Kasumi-1 (cell line): ENCODE data around the gene ZCWPW1.
"Not testable (repeated sequence)": the region's sequence is repeated elsewhere in the genome, so short reads cannot be mapped to it uniquely, and the experiment has no call there.

ENCODE experiments used
- DNase-seq, 2 experiments: peaks; one replicate each; lab custom pipeline; 2025; lab: John Stamatoyannopoulos, UW

Gene ZCWPW1

DNA sequence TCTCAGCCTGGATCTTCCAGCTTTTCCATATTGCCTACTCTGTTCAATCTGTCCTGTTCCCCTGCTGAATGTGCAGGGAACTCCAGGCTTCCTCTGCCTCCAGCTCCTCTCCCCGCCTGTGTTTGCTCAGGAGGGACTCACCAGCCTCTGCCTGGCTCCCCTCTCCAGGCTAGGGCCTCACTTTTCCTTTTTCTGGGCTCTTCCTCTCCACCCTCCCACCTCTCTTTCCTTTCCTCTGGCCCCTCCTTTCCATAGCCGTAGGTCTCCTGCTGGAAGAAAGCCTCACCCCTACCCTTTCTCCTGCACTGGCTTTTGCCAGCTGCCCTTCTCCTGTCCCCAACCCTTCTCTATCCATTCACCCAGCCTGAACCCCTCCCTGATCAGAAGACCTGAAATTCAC is 30.3 kb downstream of the ZCWPW1 start:
- DNase-seq: no peak

DNA sequence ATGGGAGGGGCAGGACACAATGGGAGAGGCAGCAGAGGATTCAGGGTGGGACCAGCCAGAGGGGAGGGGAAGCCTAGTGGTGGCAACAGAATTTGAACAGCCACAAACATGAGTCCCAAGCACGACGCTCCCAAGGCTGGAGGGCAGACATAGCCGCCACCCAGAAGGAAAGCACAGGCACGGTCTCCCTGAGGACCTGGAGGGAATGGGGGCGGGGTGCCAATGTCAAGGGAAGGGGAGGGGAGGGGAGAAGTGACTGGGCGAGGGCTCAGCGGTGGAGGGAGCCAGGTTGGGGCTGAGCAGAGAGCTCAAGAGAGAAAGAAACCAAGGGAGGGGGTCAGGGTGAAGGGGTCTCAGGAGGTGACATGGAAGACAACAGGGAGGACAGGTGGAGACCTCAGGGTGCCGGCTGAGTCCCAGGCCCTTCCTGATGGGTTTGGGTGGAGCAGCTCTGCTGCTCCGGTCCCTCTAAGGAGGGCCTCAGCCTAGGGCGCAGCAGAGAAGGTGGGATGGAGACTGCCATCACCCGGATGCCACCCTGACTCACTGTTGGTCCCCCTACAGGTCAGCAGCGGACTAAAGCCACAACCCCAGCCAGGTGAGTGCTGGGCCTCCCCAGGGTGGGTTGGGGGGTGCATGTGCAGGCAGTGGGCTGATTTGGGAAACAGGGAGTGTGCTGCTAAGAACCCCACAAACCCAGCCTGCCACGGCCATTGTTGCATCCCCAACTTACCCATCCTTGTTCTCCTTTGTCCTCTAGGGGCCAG is 31.0 kb downstream of the ZCWPW1 start:
- no peak for DNase-seq

DNA sequence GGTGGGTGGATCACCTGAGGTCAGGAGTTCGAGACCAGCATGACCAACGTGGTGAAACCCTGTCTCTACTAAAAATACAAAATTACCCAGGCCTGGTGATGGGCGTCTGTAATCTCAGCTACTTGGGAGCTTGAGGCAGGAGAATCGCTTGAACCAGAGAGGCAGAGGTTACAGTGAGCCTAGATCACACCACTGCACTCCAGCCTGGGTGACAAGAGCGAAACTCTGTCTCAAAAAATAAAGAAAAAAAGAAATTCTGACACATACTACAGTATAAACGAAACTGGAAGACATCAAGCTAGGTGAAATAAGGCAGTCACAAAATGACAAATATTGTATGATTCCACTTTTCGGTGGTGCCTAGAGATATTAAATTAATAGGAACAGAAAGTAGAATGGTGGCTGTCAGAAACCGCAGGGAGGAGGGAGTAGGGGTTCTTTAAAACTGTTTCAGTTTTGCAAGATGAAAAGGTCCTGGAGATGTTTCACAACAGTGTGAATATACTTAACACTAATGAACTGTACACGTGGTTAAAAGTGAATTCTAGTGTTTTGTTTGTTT is 32.0 kb downstream of the ZCWPW1 start:
- DNase-seq: no peak

DNA sequence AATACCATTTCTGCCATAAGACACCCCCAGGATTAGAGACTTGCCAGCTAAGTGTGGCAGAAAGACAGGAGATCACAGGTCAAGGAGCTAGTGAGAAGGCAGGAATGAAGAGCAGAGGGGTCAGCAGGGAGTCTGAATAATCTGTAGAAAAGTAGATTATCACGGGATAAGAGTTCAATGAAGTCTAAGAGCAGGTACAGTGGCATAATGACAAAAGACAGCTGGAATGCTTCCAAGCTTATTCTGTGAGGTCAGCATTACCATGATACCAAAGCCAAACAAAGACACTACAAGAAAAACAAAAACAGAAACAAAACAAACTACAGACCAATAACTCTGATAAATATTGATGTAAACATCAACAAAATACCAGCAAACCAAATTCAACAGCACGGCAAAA is 34.4 kb downstream of the ZCWPW1 start:
- no peak for DNase-seq

DNA sequence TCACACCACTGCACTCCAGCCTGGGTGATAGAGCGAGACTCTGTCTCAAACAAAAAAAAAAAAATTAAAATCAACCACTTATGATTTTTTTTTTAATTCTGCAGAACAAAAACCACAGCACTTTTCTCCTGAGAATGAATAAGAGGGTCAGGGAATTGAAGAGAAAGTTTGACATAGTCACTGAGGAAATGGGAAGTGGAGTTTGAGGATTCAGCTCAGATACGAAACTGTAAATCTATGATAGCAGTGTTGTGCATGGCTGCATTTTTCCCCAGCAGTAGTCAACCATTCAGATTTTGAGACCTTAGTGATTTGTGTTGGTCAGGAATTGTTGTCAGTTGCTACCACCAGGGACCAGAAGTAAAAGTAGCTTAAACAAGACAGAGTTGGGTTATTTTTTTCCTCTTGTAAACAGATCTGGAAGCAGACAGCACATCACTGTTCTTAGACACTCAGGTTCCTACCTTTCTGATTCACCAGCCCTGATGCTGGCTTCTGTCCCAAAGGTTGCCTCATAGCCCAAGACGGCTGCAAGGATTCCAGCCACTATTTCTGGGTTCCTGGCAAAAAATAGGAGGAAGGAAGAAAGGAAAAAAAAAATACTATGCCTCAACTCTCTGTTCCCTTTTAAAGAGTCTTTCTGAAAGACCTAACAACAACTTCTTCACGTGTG is 35.1 kb downstream of the ZCWPW1 start:
- no peak for DNase-seq

DNA sequence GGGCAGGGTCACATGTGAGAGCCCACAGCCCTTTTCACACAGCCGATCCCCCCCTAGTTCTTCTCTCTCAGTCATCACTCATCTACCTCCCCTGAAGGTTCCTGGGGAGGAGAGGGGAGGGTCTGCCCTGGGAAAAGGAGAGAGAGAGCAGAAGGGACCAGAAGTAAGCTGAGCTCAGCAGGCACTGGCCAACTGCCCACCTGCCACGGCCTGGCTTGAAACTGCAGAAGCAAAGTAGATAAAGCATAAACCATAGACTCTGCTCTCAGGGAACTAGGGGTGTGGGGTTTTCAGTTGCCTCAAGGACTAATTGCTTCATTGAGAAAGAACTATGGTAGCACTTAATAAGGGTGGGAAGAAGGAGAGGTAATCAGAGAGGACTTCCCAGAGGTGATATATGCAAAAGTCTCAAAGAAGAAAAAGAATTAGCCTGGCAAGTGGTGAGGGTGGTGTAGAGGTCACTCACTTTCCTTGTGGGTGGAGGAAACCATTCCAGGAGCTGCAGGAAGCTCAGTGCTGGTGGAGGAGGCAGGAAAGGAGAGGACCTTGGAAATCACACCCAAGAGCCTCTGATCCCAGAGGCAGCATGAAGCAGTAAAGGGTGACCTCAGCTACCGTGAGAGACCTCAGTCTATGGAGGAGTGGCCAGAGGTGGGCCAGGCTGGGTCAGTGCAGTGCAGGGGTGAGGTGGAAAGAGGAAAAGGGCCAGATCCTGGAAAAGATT is 38.1 kb downstream of the ZCWPW1 start:
- DNase-seq: no peak

DNA sequence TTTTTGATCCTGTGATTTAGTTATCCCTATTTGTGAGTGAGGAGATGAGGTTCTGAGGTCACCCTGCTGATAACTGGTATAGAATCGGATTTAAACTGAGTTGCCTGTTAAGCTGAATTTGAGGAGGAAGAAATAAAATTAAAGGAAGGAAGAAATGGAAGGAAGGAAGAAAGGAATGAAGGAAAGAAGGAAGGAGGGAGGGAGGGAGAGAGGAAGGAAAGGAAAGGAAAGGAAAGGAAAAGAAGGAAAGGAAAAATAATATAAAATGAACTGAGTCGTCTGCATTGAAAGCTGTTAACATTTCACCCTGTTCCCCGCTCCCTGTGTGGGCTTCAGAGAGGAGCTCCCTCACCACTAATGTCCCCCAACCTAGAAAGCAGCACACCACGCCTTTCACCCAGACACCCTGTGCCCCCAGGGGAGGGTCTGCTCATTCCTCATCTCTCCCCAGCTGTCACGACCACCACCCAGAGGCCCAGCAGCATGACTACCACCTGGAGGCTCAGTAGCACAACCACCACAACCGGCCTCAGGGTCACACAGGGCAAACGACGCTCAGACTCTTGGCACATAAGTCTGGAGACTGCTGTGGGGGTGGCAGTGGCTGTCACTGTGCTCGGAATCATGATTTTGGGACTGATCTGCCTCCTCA is 38.9 kb downstream of the ZCWPW1 start:
- DNase-seq: no peak

DNA sequence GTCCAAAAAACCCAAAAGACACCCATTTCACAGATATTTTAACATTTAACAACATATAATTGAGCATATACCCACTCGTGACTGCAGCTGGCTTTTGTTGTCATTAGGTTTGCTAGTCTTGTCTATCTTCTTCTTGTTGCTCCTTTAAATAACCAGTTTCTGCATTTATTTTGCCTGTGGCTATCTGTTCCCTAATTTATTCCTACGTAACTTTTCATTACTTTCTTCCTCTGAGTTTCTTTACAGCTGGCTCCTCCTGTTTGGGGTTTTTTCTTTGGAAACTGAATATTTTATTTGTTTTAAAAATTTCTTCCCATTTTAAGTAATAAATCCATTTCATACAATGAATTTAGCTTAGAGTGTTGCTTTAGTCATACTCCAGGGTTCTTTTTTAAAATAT is 40.8 kb downstream of the ZCWPW1 start:
- no peak for DNase-seq

DNA sequence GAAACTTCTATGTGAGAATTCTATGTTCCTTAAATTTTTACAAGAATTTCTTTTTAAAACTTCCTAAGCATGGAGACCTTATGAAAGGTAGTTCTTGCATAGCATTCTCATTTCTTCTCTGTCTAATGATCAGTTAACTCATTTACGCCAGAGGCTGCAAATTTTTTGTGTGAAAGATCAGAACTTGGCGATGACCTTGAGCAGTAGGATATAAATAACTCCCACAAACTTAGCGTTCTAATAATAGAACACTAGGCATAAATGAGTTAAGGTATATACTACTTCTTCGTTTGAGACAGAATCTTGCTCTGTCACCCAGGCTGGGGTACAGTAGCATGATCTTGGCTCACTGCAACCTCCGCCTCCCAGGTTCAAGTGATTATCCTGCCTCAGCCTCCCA is 41.6 kb downstream of the ZCWPW1 start:
- DNase-seq: no peak

DNA sequence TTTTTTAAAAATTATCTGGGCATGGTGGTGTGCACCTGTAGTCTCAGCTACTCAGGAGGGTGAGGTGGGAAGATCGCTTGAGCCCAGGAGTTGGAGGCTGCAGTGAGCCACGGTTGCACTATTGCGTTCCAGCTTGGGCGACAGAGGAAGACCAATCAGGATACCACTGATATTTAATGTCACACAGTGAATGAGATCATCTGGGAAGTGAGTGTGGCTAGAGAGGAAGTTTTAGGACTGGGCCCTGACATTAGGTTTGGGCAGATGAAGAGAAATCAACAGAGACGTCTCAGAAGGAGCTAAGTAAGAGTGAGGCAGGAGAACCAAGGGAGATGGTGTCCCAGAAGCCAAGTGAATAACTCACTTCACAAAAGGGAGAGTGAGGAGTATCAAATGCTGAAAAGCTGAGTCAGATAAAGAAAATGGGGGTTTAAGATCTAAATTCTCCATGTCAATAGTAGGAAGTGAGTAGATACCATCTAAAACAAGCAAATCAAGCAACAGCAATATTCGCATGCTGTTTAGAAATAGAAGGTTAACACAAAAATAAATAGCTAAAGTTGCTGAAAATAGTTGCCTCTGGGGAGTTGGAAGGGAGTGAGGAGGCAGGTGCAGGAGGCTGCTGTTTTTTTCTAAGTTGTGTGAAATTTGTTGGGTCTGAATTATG is 43.7 kb downstream of the ZCWPW1 start:
- DNase-seq: no peak

DNA sequence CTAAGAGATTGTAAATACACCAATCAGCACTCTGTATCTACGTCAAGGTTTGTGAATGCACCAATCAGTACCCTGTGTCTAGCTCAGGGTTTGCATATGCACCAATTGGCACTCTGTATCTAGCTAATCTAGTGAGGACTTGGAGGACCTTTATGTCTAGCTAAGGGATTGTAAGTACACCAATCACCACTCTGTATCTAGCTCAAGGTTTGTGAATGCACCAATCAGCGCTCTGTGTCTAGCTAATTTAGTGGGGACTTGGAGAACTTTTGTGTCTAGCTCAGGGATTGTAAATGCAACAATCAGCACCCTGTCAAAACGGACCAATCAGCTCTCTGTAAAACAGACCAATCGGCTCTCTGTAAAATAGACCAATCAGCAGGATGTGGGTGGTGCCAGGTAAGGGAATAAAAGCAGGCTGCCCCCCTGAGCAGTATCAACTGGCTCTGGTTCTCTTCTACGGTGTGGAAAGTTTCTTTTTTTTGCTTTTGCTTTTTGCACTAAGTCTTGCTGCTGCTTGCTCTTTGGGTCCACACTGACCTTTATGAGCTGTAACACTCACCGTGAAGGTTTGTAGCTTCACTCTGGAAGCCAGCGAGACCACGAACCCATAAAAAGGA is 46.2 kb downstream of the ZCWPW1 start:
- DNase-seq: not testable (repeated sequence)

DNA sequence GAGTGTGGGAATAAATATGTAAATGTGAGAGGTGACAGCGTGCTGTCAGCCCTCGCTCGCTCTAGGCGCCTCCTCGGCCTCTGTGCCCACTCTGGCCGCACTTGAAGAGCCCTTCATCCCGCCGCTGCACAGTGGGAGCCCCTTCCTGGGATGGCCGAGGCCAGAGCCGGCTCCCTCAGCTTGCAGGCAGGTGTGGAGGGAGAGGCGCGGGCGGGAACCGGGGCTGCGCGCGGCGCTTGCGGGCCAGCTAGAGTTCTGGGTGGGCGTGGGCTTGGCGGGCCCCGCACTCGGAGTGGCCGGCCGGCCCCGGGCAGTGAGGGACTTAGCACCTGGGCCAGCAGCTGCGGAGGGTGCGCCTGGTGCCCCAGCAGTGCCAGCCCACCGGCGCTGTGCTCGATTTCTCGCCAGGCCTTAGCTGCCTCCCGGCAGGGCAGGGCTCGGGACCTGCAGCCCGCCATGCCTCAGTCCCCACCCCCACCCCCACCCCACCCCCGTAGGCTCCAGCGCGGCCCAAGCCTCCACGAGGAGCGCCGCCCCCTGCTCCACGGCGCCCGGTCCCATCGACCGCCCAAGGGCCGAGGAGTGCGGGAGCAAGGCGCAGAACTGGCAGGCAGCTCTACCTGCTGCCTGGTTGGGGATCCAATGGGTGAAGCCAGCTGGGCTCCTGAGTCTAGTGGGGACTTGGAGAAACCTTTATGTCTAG is 46.8 kb downstream of the ZCWPW1 start:
- DNase-seq: not testable (repeated sequence)

DNA sequence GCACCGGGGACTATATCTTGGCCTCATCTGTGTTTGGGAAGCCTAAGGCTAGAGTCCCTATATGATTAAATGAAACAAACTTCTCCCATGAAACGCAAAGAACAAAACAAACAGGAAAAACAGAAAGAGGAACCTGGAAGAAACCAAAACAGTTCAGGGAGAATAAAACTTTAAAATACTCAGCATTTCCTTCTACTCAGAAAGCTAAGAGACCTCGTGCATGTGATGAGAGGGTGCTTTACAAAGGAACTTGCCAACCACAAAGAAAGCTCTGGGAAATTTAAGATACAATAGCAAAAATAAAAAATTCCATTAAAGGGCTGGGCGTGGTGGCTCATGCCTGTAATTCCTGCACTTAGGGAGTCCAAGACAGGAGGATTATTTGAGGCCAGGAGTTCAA is 48.3 kb downstream of the ZCWPW1 start:
- DNase-seq: no peak

DNA sequence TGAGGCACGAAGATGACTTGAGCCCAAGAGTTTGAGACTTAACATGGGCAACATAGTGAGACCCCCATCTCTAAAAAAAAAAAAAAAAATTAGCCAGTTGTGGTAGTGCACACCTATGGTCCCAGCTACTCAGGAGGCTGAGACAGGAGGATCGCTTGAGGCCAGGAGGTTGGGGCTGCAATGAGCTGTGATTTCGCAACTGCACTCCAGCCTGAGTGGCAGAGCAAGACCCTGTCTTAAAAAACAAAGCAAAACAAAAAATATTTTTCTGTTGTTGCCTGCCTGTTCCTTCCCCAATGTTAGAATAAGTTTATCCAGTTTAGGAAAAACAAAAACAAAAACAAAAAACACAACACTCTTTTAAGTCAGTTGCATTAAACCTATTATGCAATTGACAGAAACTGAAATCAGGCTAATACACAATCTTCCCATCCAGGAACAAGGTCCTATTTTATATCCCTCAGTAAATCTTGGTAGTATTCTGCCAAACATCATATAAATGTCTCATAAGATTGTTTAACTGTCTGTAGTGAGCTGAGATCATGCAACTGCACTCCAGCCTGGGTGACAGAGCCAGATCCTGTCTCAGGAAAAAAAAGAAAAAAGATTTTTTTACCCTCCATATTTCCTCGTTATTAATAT is 50.3 kb downstream of the ZCWPW1 start:
- no peak for DNase-seq

DNA sequence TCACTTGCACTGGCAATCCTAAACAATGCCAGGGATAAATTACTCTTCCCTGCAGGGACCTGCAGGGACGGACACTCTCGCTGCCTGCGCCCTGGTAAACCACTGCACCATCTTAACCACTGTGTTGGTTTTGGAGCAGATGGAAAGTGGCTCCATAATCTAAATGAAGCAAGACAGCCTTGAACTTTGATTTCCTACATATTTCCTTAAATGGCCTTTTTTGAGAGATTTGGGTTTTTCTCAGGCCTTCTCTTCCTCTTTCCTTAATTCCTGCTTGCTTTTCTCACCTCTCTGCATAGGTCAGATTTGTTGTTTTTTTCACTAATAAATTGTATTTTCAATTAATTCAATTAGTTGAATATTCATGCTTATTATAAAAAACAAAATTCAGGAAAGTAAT is 52.4 kb downstream of the ZCWPW1 start:
- DNase-seq: no peak

DNA sequence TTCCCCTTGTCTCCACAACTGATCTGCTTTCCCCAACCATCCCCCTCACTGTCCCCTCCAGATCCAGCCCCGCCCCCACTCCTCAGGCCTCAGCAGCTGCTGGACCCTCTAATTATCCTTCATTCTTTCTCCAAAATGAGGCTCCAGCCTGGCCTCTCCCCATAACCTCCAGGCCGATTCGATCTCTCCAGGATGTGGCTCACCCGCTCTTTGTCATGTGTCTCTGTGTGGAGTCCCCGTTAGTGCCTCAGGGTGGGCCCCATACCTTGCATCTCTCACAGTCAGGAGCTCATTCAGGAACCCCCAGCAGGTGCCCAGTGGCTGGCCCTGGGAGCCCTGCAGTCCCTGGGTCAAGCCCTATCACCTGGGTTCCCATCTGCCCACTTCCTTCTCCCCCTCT is 53.9 kb downstream of the ZCWPW1 start:
- no peak for DNase-seq

DNA sequence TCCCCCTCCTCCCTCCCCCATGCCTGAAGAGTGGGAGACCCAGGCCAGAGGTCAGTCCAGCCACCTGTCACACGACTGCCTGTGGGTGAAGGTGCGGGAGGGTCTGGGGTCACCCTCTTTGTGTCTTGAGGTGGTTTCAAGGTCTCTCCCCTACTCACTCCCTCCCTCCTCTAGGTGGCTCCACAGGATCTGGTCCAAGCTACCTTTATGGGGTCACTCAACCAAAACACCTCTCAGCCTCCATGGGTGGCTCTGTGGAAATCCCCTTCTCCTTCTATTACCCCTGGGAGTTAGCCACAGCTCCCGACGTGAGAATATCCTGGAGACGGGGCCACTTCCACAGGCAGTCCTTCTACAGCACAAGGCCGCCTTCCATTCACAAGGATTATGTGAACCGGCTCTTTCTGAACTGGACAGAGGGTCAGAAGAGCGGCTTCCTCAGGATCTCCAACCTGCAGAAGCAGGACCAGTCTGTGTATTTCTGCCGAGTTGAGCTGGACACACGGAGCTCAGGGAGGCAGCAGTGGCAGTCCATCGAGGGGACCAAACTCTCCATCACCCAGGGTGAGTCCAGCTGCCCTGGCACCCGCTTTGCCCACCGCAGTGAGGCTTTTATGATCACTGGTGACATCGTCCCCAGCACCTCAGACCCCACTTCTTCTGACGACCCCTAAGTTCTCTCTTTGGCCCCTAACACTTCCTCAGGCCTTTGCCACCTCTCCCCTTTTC is 54.5 kb downstream of the ZCWPW1 start:
- not testable (repeated sequence) for DNase-seq

DNA sequence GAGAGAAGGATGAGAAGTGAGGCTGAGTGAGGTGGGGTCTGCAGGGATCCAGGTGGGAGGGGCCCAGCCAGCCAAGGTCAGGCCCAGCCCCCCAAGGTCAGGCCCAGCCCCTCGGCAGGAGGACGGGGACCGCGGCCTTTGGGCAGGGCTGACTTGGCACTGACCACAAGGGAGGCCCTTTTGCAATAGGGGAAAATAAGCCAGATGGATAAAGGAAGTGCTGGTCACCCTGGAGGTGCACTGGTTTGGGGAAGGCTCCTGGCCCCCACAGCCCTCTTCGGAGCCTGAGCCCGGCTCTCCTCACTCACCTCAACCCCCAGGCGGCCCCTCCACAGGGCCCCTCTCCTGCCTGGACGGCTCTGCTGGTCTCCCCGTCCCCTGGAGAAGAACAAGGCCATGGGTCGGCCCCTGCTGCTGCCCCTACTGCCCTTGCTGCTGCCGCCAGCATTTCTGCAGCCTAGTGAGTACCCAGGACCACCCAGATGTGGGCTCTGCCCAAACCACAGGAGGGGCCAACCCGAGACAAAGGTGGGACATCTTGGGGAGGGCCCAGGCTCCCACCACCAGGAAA is 55.2 kb downstream of the ZCWPW1 start, which contains the start of gene PILRA:
PILRA (plus strand) TSS at position 227 of the 571 bp plus-strand sequence; CDS start at position 397, 170 bp downstream.
- DNase-seq: no peak

DNA sequence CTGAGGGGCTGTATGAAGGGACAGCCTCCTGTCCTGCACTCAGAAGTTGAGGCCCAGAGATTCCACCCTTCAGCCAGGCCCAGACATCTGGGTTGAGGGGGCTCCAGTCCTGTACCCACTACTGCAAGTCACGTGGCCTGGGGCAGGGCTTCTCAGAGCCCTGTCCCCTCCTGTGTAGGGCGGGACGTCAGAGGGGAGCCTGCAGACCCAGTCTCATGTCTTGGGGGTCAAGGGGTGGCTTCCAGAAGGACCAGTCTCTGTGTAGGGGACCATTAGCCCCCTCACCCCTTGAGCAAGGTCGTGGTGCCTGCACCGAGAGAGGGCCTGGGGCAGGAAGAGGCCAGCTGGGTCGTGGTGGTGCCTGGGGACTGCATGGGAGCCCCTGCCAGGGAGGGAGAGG is 55.8 kb downstream of the ZCWPW1 start:
- no peak for DNase-seq
